Type B pancreatic cell (in vitro differentiated cells): ENCODE results near the gene FREM1. TPM values are rescaled to one million over a fixed set of nuclear protein-coding genes. Genes with fewer than 3 reads are reported as not detected.

Experiments
- DNase-seq: peaks from one replicate; pipeline ENCODE4 v3.0.0; 2021; ENCODE audit warnings: mixed read lengths; ENCODE audit not compliant: unreplicated experiment; ENCODE audit errors: extremely low spot score
- H3K27ac Mint-ChIP-seq: 2 replicates; pipeline ENCODE4 v1.8.0; 2021; ENCODE audit warnings: mild to moderate bottlenecking, mixed read lengths
- H3K27me3 Mint-ChIP-seq: 2 replicates; pipeline ENCODE4 v1.8.0; 2021; ENCODE audit warnings: mixed read lengths
- H3K36me3 Mint-ChIP-seq: 2 replicates; pipeline ENCODE4 v1.8.0; 2021; ENCODE audit warnings: mixed read lengths
- H3K4me1 Mint-ChIP-seq: one replicate; pipeline ENCODE4 v1.8.0; 2021; ENCODE audit warnings: mixed read lengths; ENCODE audit not compliant: unreplicated experiment
- H3K4me3 Mint-ChIP-seq: 2 replicates; pipeline ENCODE4 v1.8.0; 2021; ENCODE audit warnings: mild to moderate bottlenecking, mixed read lengths
- H3K9me3 Mint-ChIP-seq: 2 replicates; pipeline ENCODE4 v1.8.0; 2021; ENCODE audit warnings: mixed read lengths
- total RNA-seq: library from RNA; stranded (reverse); gene quantifications from 2 replicates; pipeline ENCODE4 v1.2.1, GENCODE V29; 2021; ENCODE audit warnings: low replicate concordance
- TF ChIP-seq, protein P1 (sequence below): fragments of 200-600 bp; sonication (generic); conservative IDR thresholded peaks from 2 replicates; pipeline ENCODE4 v1.5.0; 2021; ENCODE audit warnings: antibody characterized with exemption, mild to moderate bottlenecking

Gene FREM1
- total RNA-seq, 1 donor from 2014 or later, result 50.8 TPM

DNA sequence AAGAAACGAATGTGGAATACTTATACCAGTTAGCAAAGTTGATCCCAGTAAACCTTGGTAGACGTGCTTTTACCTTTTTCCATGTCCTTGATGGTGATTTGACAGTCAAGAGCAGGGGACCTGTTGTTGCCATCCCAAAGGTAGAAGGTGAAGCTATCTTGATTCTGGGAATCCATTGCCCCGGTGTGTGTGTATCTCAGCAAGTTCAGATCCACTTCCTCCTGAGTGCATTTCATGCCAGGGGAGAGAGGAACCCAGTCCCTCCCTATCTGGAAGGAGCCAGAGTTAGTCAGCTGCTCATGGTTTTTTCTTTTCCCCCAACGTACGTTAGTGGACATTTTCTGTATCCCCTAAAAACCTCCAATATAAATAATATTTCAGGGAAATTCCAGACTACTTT, 121.4 kb downstream of the FREM1 start:
- DNase-seq, result no peak
- Mint-ChIP-seq H3K36me3 (peaks cover 24% of the 10 kb centered on the region), H3K9me3 (no peaks in the 10 kb centered on the region), H3K4me3 (no peak overlapping the region), H3K4me1 (no peaks in the 10 kb centered on the region), H3K27me3 (no peaks in the 10 kb centered on the region), H3K27ac (no peak overlapping the region)
- TF ChIP-seq, protein P1, sequence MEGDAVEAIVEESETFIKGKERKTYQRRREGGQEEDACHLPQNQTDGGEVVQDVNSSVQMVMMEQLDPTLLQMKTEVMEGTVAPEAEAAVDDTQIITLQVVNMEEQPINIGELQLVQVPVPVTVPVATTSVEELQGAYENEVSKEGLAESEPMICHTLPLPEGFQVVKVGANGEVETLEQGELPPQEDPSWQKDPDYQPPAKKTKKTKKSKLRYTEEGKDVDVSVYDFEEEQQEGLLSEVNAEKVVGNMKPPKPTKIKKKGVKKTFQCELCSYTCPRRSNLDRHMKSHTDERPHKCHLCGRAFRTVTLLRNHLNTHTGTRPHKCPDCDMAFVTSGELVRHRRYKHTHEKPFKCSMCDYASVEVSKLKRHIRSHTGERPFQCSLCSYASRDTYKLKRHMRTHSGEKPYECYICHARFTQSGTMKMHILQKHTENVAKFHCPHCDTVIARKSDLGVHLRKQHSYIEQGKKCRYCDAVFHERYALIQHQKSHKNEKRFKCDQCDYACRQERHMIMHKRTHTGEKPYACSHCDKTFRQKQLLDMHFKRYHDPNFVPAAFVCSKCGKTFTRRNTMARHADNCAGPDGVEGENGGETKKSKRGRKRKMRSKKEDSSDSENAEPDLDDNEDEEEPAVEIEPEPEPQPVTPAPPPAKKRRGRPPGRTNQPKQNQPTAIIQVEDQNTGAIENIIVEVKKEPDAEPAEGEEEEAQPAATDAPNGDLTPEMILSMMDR, result no peak

DNA sequence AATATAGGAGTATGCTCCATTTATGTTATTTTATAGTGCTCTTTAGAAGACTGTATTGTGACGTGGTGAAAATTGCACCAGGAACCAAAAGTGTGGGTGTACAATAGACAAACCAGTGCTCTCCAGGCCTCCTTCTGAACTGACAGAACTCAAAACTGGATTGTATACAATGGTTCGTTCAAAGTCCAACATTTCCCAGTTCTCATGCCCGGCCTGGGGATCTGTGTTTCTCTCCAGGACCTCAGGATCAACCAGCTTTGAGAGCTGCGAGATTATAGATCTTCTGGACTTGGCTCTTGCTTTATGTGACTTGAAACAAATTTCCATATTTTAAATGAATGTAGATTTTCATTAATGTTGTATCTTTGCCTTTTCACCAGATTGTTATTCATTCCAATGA, 126.9 kb downstream of the FREM1 start:
- no peaks in the 10 kb centered on the region for H3K9me3 Mint-ChIP-seq
- no peaks in the 10 kb centered on the region for H3K27me3 Mint-ChIP-seq
- no peak overlapping the region for H3K27ac Mint-ChIP-seq
- no peak for DNase-seq
- TF ChIP-seq, protein P1, result no peak
- H3K36me3 Mint-ChIP-seq, result peaks cover 19% of the 10 kb centered on the region
- H3K4me3 Mint-ChIP-seq, result no peak overlapping the region
- H3K4me1 Mint-ChIP-seq, result no peaks in the 10 kb centered on the region

DNA sequence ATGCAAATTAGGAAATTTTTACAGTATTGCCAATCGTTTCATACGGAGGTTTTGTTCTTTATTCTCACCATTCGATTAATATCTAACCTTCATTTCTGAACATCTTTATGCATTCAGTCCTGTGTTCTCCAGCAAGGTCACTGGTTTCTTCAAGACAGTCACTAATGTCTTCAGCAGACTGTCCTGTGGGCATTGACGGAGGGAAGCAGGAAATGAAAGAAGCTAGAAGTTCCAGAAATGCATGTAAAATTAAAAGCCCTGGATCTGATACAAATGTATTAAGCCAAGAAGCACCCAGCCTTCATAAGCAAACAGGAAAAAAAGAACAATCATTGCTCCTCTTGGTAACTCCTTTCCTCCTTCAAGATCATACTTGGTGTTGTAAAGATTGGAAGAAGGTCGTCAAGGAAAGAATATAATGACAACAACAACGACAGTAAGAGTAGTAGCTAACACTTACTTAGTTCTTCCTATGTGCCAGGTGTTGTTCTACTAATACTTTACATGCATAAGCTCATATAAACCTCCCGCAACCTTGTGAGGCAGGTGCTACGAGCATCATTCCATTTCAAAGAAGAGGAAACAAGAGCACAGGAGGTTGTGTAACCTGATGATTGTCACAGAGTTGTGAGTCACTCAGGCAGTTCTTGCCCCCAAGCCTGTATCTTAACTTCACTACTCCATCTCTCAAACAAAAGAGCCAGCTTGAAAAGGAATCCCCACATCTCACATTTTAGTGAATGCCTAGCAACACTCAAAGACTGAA, 127.8 kb downstream of the FREM1 start:
- TF ChIP-seq, protein P1, result no peak
- H3K9me3 Mint-ChIP-seq, result no peaks in the 10 kb centered on the region
- no peak for DNase-seq
- H3K27me3 Mint-ChIP-seq, result no peaks in the 10 kb centered on the region
- H3K27ac Mint-ChIP-seq, result no peak overlapping the region
- H3K4me3 Mint-ChIP-seq, result no peak overlapping the region
- H3K4me1 Mint-ChIP-seq, result no peaks in the 10 kb centered on the region
- peaks cover 12% of the 10 kb centered on the region for H3K36me3 Mint-ChIP-seq

DNA sequence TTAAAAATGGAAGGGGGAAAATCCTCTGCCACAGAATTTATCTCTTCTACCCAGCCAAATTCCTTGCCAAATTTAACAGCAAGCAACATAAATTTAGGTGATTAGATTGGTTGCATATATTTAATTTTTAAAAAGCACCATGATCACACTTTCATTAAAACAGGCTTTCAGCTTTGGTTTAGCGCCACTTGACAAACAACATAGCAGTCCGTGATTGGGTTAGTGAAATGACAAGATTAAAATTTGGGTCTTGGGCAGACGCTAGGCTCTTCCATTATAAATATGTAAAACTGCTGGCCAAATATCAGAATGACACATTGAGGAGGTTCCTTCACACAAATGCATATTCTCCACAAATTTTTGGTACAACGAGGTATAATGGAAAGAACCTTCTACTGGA, 129.5 kb downstream of the FREM1 start:
- Mint-ChIP-seq H3K27ac (no peak overlapping the region), H3K9me3 (no peaks in the 10 kb centered on the region), H3K27me3 (no peaks in the 10 kb centered on the region), H3K4me3 (no peak overlapping the region), H3K36me3 (peaks cover 7% of the 10 kb centered on the region), H3K4me1 (no peaks in the 10 kb centered on the region)
- TF ChIP-seq, protein P1, result no peak
- no peak for DNase-seq

DNA sequence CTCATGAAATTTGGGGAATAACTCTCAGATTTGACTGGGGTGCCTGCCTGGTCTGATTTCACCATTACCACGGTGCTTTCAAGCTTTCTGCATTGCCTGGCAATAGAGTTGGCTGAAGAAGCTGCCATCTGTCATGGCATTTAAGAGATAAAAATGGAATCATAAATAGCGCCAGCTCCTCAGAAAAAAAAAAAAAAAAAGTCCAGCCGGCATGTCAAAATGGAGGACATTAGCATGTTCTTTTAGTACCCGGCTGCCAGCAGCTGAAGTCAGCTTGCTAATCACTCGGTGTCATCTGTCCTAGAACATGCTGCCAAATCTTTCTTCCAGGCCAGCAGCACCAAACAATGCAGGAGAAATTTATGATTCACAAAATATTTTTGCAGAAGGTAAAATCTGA, 130.0 kb downstream of the FREM1 start:
- no peak overlapping the region for H3K4me3 Mint-ChIP-seq
- H3K4me1 Mint-ChIP-seq, result no peaks in the 10 kb centered on the region
- H3K36me3 Mint-ChIP-seq, result peaks cover 7% of the 10 kb centered on the region
- DNase-seq, result no peak
- H3K27me3 Mint-ChIP-seq, result no peaks in the 10 kb centered on the region
- TF ChIP-seq, protein P1, result no peak
- no peaks in the 10 kb centered on the region for H3K9me3 Mint-ChIP-seq
- H3K27ac Mint-ChIP-seq, result no peak overlapping the region
